Prostate gland (tissue), 2 donors: ENCODE data around the gene NAA40. TPM values are rescaled to one million over a fixed set of nuclear protein-coding genes. Genes with fewer than 3 reads are reported as not detected.

Source experiments
- DNase-seq: peaks from one replicate; pipeline ENCODE4 v3.0.0-alpha.2; 2019; ENCODE audit warnings: low spot score
- H3K27ac ChIP-seq, 2 donors: fragments of 200-600 bp; sonication (generic); 2 replicates each; pipeline ENCODE4 v1.5.1; 2017 to 2019
- H3K27me3 ChIP-seq: fragments of 200-600 bp; sonication (generic); replicated peaks from 2 replicates; pipeline ENCODE4 v1.5.1; 2019; ENCODE audit not compliant: insufficient read depth
- H3K36me3 ChIP-seq, 2 donors: fragments of 200-600 bp; sonication (generic); 1 replicate in 1 of 2; 2 replicates in 1 of 2; pipeline versions ENCODE4 v1.5.1 to v1.8.1; 2017 to 2019
- H3K4me1 ChIP-seq: fragments of 200-600 bp; sonication (generic); replicated peaks from 2 replicates; pipeline ENCODE4 v1.5.1; 2019
- H3K4me3 ChIP-seq, 2 donors: fragments of 200-600 bp; sonication (generic); 2 replicates each; pipeline ENCODE4 v1.5.1; 2017 to 2019
- H3K9me3 ChIP-seq: fragments of 200-600 bp; sonication (generic); 2 replicates; pipeline ENCODE4 v1.5.1; 2017
- CTCF ChIP-seq, 4 experiments: fragments of 200-600 bp in 2 of 4; fragments of 450-650 bp in 2 of 4; sonication (generic) in 2 of 4; IDR thresholded peaks; 1 replicate in 3 of 4; 2 replicates in 1 of 4; pipeline ENCODE4 v1.5.1; 2016 to 2019; ENCODE audit warnings: antibody characterized with exemption in 4 of 4, mild to moderate bottlenecking in 2 of 4, moderate library complexity in 2 of 4
- POLR2A ChIP-seq: fragments of 450-650 bp; IDR thresholded peaks from one replicate; pipeline ENCODE4 v1.6.1; 2016; ENCODE audit warnings: antibody characterized with exemption, mild to moderate bottlenecking
- POLR2AphosphoS5 ChIP-seq: sonication (generic); formaldehyde crosslinking; IDR thresholded peaks from one replicate; pipeline ENCODE4 v1.6.1; 2017; ENCODE audit warnings: antibody characterized with exemption
- WGBS: methylation state at CpG from one replicate; pipeline ENCODE4 v1.1.5; 2018; 5-methylcytosine and 5-hydroxymethylcytosine counted together
- intact Hi-C: fragments of 100-400 bp; cut with DNase I; formaldehyde crosslinking; loops from one replicate; pipeline ENCODE4 v1.14.2; 2022
- total RNA-seq, 2 donors: library from RNA; depleted of rRNA; stranded (reverse); fragments of >200 nt; gene quantifications; one replicate each; pipeline ENCODE4 v1.1.0, GENCODE V29; 2016

Gene NAA40
- total RNA-seq, 2 donors from 2014 or later = 23.3 to 24.7 TPM

- WGBS = 72% methylated on average over 21 of the region's 21 CpGs
- H3K36me3 ChIP-seq = peaks cover 16 to 21% of the 10 kb centered on the region in 2 donors
- no peaks in the 10 kb centered on the region for H3K4me1 ChIP-seq
- no peaks in the 10 kb centered on the region for H3K27me3 ChIP-seq
- DNase-seq = no peak
- no peak for TF ChIP-seq CTCF (IDR thresholded peaks at IDR 0.05)
- TF ChIP-seq POLR2AphosphoS5 = no peak
- no peak for TF ChIP-seq POLR2A
- H3K27ac ChIP-seq = no peak overlapping the region
- intact Hi-C loops = no loop called here
- no peaks in the 10 kb centered on the region for H3K9me3 ChIP-seq
- H3K4me3 ChIP-seq = no peak overlapping the region
Observed at GRCh38 chr11:63907808-63908530, 30.8 kb upstream of the NAA40 start.

- H3K4me3 ChIP-seq = no peak overlapping the region
- WGBS = 56% methylated on average over 41 of the region's 46 CpGs
- H3K27ac ChIP-seq = no peak overlapping the region
- H3K36me3 ChIP-seq = peaks cover 14% of the 10 kb centered on the region in 2 donors
- H3K9me3 ChIP-seq = no peaks in the 10 kb centered on the region
- no peaks in the 10 kb centered on the region for H3K4me1 ChIP-seq
- H3K27me3 ChIP-seq = no peaks in the 10 kb centered on the region
- intact Hi-C loops = no loop called here
- no peak for TF ChIP-seq POLR2AphosphoS5
- TF ChIP-seq CTCF (IDR thresholded peaks at IDR 0.05) = no peak
- TF ChIP-seq POLR2A = no peak
- no peak for DNase-seq
Observed at GRCh38 chr11:63908631-63909401, 30.0 kb upstream of the NAA40 start.

GRCh38 chr11:63909591-63910506 lies 29.0 kb upstream of the NAA40 start:
- Histone ChIP-seq H3K27me3 (no peaks in the 10 kb centered on the region), H3K4me3 (no peak overlapping the region), H3K9me3 (no peaks in the 10 kb centered on the region), H3K27ac (no peak overlapping the region), H3K36me3 (peaks cover 8 to 11% of the 10 kb centered on the region in 2 donors), H3K4me1 (no peaks in the 10 kb centered on the region)
- no peak for TF ChIP-seq POLR2AphosphoS5
- TF ChIP-seq CTCF (IDR thresholded peaks at IDR 0.05) = no peak
- no peak for TF ChIP-seq POLR2A
- WGBS = 63% methylated on average over 23 of the region's 24 CpGs
- intact Hi-C loops = no loop called here
- no peak for DNase-seq

GRCh38 chr11:63910675-63911074 lies 28.1 kb upstream of the NAA40 start:
- intact Hi-C loops = no loop called here
- TF ChIP-seq POLR2AphosphoS5 (no peak), POLR2A (no peak), CTCF (IDR thresholded peaks at IDR 0.05) (no peak)
- Histone ChIP-seq H3K4me3 (no peak overlapping the region), H3K36me3 (peaks cover 5 to 11% of the 10 kb centered on the region in 2 donors), H3K9me3 (no peaks in the 10 kb centered on the region), H3K4me1 (no peaks in the 10 kb centered on the region), H3K27me3 (no peaks in the 10 kb centered on the region), H3K27ac (no peak overlapping the region)
- no peak for DNase-seq
- 64% methylated on average over 9 of the region's 9 CpGs for WGBS
